Nephron (organoid): ENCODE measurements around the gene MMP28.
A peak's percentile ranks its signal among the peaks of the same experiment; 100 is the strongest.

Experiments used
- H3K27ac Mint-ChIP-seq, 3 experiments: 2 replicates each; pipeline ENCODE4 v1.8.0; 2020; ENCODE audit warnings: mixed read lengths in 3 of 3, mild to moderate bottlenecking in 2 of 3, moderate library complexity in 1 of 3
- H3K27me3 Mint-ChIP-seq: 2 replicates; pipeline ENCODE4 v1.8.0; 2021; ENCODE audit warnings: low read depth, mild to moderate bottlenecking, moderate library complexity, mixed read lengths
- H3K36me3 Mint-ChIP-seq: 2 replicates; pipeline ENCODE4 v1.8.0; 2020; ENCODE audit warnings: low read depth, mixed read lengths
- H3K4me1 Mint-ChIP-seq: 2 replicates; pipeline ENCODE4 v1.8.0; 2020; ENCODE audit warnings: mixed read lengths
- H3K4me3 Mint-ChIP-seq, 3 experiments: 2 replicates each; pipeline ENCODE4 v1.8.0; 2020; ENCODE audit warnings: mild to moderate bottlenecking in 3 of 3, mixed read lengths in 3 of 3, moderate library complexity in 2 of 3
- H3K9me3 Mint-ChIP-seq: 2 replicates; pipeline ENCODE4 v1.8.0; 2020; ENCODE audit warnings: mixed read lengths
- CTCF ChIP-seq, 3 experiments: fragments of 200-600 bp; sonication (generic); IDR thresholded peaks; one replicate each; pipeline ENCODE4 v1.5.0; 2021; ENCODE audit warnings: antibody characterized with exemption in 3 of 3; ENCODE audit not compliant: unreplicated experiment in 3 of 3

Gene MMP28

GRCh38 chr17:35716897-35717465, 78.5 kb downstream of the MMP28 start:
- H3K27ac Mint-ChIP-seq: peak overlapping the region in 1 of 3 experiments; percentile 90
- TF ChIP-seq CTCF (IDR thresholded peaks at IDR 0.05; ENCODE audit: unreplicated experiment in 3 of 3): no peak
- no peaks in the 10 kb centered on the region for H3K9me3 Mint-ChIP-seq
- peaks cover 18% of the 10 kb centered on the region for H3K4me1 Mint-ChIP-seq
- peaks cover 32% of the 10 kb centered on the region for H3K36me3 Mint-ChIP-seq
- H3K27me3 Mint-ChIP-seq: no peaks in the 10 kb centered on the region
- H3K4me3 Mint-ChIP-seq: no peak overlapping the region

- H3K9me3 Mint-ChIP-seq: no peaks in the 10 kb centered on the region
- H3K4me1 Mint-ChIP-seq: peaks cover 18% of the 10 kb centered on the region
- H3K27me3 Mint-ChIP-seq: no peaks in the 10 kb centered on the region
- TF ChIP-seq CTCF (IDR thresholded peaks at IDR 0.05; ENCODE audit: unreplicated experiment in 3 of 3): no peak
- peaks cover 30% of the 10 kb centered on the region for H3K36me3 Mint-ChIP-seq
- H3K4me3 Mint-ChIP-seq: no peak overlapping the region
- no peak overlapping the region for H3K27ac Mint-ChIP-seq
Measured at GRCh38 chr17:35716173-35716572, 79.3 kb downstream of the MMP28 start.
